Astrocyte (in vitro differentiated cells and primary cell): ENCODE data around the gene HGS. TPM values are rescaled to one million over a fixed set of nuclear protein-coding genes. Genes with fewer than 3 reads are reported as not detected.

Experiments used
- DNase-seq: peaks from one replicate; pipeline ENCODE4 v3.0.0-alpha.2; 2010; ENCODE audit warnings: low read depth
- FAIRE-seq: peaks from 2 replicates; lab custom pipeline; 2011; peaks lifted over from hg19 to GRCh38; lab: Jason Lieb, UNC
- H2AFZ ChIP-seq: 2 replicates; pipeline ENCODE4 v1.6.0; 2012; ENCODE audit warnings: low read depth, low read length, inconsistent platforms
- H3K27ac ChIP-seq: 2 replicates; pipeline ENCODE4 v1.5.1; 2011; ENCODE audit warnings: low read depth, low read length, inconsistent platforms
- H3K27me3 ChIP-seq: 2 replicates; pipeline ENCODE4 v1.6.0; 2011; ENCODE audit warnings: low read length, inconsistent platforms; ENCODE audit not compliant: insufficient read depth
- H3K36me3 ChIP-seq: 2 replicates; pipeline ENCODE4 v1.5.1; 2011; ENCODE audit warnings: low read length, inconsistent platforms; ENCODE audit not compliant: insufficient read depth
- H3K4me1 ChIP-seq: 2 replicates; pipeline ENCODE4 v1.5.1; 2011; ENCODE audit warnings: low read length, inconsistent platforms; ENCODE audit not compliant: insufficient read depth
- H3K4me2 ChIP-seq: 2 replicates; pipeline ENCODE4 v1.6.0; 2012; ENCODE audit warnings: low read length, inconsistent platforms
- H3K4me3 ChIP-seq: 2 replicates; pipeline ENCODE4 v1.5.1; 2011; ENCODE audit warnings: low read depth, mild to moderate bottlenecking, low read length, inconsistent platforms; ENCODE audit not compliant: insufficient read depth
- H3K79me2 ChIP-seq: 2 replicates; pipeline ENCODE4 v1.6.0; 2012; ENCODE audit warnings: mild to moderate bottlenecking, low read length, inconsistent platforms; ENCODE audit not compliant: insufficient read depth
- H3K9ac ChIP-seq: 2 replicates; pipeline ENCODE4 v1.6.0; 2012; ENCODE audit warnings: mild to moderate bottlenecking, low read length, inconsistent platforms
- H3K9me3 ChIP-seq: 2 replicates; pipeline ENCODE4 v1.5.1; 2012; ENCODE audit warnings: low read depth, mild to moderate bottlenecking, low read length, inconsistent platforms; ENCODE audit not compliant: insufficient read depth
- H4K20me1 ChIP-seq: 2 replicates; pipeline ENCODE4 v1.6.0; 2012; ENCODE audit warnings: low read length, inconsistent platforms; ENCODE audit not compliant: insufficient read depth
- H3K27ac Mint-ChIP-seq: one replicate; pipeline ENCODE4 v1.8.0; 2021; ENCODE audit warnings: mild to moderate bottlenecking, mixed read lengths; ENCODE audit not compliant: unreplicated experiment
- H3K27me3 Mint-ChIP-seq: one replicate; pipeline ENCODE4 v1.8.0; 2021; ENCODE audit warnings: low read depth, mixed read lengths; ENCODE audit not compliant: unreplicated experiment
- H3K36me3 Mint-ChIP-seq: one replicate; pipeline ENCODE4 v1.8.0; 2021; ENCODE audit warnings: low read depth, mixed read lengths; ENCODE audit not compliant: unreplicated experiment
- H3K4me1 Mint-ChIP-seq: one replicate; pipeline ENCODE4 v1.8.0; 2021; ENCODE audit warnings: low read depth, mixed read lengths; ENCODE audit not compliant: unreplicated experiment
- H3K4me3 Mint-ChIP-seq: one replicate; pipeline ENCODE4 v1.8.0; 2021; ENCODE audit warnings: mild to moderate bottlenecking, moderate library complexity, mixed read lengths; ENCODE audit not compliant: unreplicated experiment
- H3K9me3 Mint-ChIP-seq: one replicate; pipeline ENCODE4 v1.8.0; 2021; ENCODE audit warnings: mild to moderate bottlenecking, mixed read lengths; ENCODE audit not compliant: unreplicated experiment
- CTCF ChIP-seq: IDR thresholded peaks from 2 replicates; pipeline ENCODE4 v1.5.1; 2011; ENCODE audit warnings: low read depth, mild to moderate bottlenecking, inconsistent platforms, low read length, moderate library complexity; ENCODE audit not compliant: insufficient read depth
- EZH2 ChIP-seq: IDR thresholded peaks from 2 replicates; pipeline ENCODE4 v1.6.1; 2012; ENCODE audit warnings: mild to moderate bottlenecking, low read length, inconsistent platforms; ENCODE audit not compliant: insufficient read depth
- total RNA-seq: library from RNA; stranded (reverse); gene quantifications from 2 replicates; pipeline ENCODE4 v1.2.1, GENCODE V29; 2021

Gene HGS
- total RNA-seq, 1 donor from 2014 or later = 122 TPM

DNA sequence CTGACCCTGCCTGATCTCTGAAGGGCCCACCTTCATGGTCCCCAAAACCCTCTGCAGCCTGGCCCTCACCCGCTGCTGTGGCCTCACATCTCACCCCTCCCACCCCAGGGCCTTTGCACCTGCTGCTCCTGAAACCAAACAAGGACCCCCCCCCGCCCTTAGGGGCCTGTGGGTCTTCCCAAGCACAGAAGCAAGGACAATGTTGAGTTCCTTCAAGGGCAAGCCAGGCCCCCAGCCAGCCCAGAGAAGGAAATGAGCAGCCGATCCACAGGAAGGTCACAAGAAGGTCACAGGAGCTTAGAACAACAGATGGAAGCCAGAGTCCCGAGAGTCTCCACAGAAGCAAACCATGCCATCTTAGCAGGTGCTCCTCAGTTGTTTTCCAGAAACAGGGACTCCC, 27.0 kb upstream of the HGS start:
- no peaks in the 10 kb centered on the region for H4K20me1 ChIP-seq
- no peak overlapping the region for H3K4me3 ChIP-seq
- H3K9me3 ChIP-seq = no peaks in the 10 kb centered on the region
- no peak overlapping the region for H3K4me2 ChIP-seq
- Mint-ChIP-seq H3K36me3 (no peaks in the 10 kb centered on the region), H3K9me3 (no peaks in the 10 kb centered on the region), H3K27ac (no peak overlapping the region), H3K4me3 (no peak overlapping the region), H3K27me3 (no peaks in the 10 kb centered on the region), H3K4me1 (no peaks in the 10 kb centered on the region)
- FAIRE-seq (no peak), DNase-seq (no peak)
- no peaks in the 10 kb centered on the region for H3K79me2 ChIP-seq
- H3K9ac ChIP-seq = no peak overlapping the region
- H2AFZ ChIP-seq = no peak overlapping the region
- no peak for TF ChIP-seq CTCF
- no peak for TF ChIP-seq EZH2
- no peaks in the 10 kb centered on the region for H3K27me3 ChIP-seq
- no peak overlapping the region for H3K27ac ChIP-seq
- H3K36me3 ChIP-seq = no peaks in the 10 kb centered on the region
- H3K4me1 ChIP-seq = peaks cover 2% of the 10 kb centered on the region

- no peaks in the 10 kb centered on the region for H3K4me1 Mint-ChIP-seq
- no peak for FAIRE-seq
These were observed 24.8 kb upstream of the HGS start for GRCh38 chr17:81659038-81659437.

More at GRCh38 chr17:81659038-81659437, 24.8 kb upstream of the HGS start:
- H3K4me3 Mint-ChIP-seq = no peak overlapping the region
- no peak for DNase-seq
- Histone ChIP-seq H3K27ac (no peak overlapping the region), H2AFZ (no peak overlapping the region), H3K4me3 (no peak overlapping the region), H3K27me3 (no peaks in the 10 kb centered on the region), H3K9ac (no peak overlapping the region), H3K9me3 (no peaks in the 10 kb centered on the region), H3K36me3 (no peaks in the 10 kb centered on the region), H4K20me1 (no peaks in the 10 kb centered on the region), H3K4me2 (no peak overlapping the region), H3K79me2 (no peaks in the 10 kb centered on the region), H3K4me1 (no peaks in the 10 kb centered on the region)
- H3K9me3 Mint-ChIP-seq = no peaks in the 10 kb centered on the region
- no peaks in the 10 kb centered on the region for H3K27me3 Mint-ChIP-seq
- no peak for TF ChIP-seq EZH2
- no peak for TF ChIP-seq CTCF
- H3K27ac Mint-ChIP-seq = no peak overlapping the region
- no peaks in the 10 kb centered on the region for H3K36me3 Mint-ChIP-seq
